HG03520 (cell line): ENCODE measurements around the gene CRYZ.
A peak's percentile ranks its signal among the peaks of the same experiment; 100 is the strongest.
"Not testable (repeated sequence)": the region's sequence is repeated elsewhere in the genome, so short reads cannot be mapped to it uniquely, and the experiment has no call there.

Experiments used
- ATAC-seq: cut with Tn5 transposase; IDR thresholded peaks from one replicate; pipeline ENCODE4 v1.9.1; 2021; ENCODE audit warnings: mild to moderate bottlenecking, moderate library complexity; ENCODE audit not compliant: unreplicated experiment

Gene CRYZ

GRCh38 chr1:74732960-74733603 is at the start of gene CRYZ, which contains the start of gene TYW3:
CRYZ (minus strand) TSS chr1:74733050; CDS start chr1:74724821, 8,229 bp downstream.
TYW3 (plus strand) TSS chr1:74733152; CDS start chr1:74733245, 93 bp downstream.
- ATAC-seq = peak; percentile 67

DNA sequence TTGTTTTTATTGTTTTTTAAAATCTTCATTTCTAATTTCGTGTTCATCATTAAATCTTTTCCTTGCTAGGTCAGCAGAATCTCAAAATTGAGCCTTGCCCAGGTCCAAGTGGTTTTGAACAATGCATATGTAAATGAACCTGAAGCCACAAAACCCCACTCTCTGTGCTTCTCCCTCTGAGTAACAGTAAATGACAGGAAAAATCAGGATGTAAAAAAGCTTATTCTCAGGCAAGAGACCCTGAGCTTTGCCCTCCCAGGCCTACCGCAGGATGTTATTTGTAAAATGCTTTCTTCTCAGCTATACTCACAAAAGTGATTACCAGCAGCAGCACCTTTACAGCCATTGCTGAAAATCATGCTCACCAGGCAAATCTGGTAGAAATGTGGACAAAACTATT is 47.7 kb upstream of the CRYZ start:
- no peak for ATAC-seq

DNA sequence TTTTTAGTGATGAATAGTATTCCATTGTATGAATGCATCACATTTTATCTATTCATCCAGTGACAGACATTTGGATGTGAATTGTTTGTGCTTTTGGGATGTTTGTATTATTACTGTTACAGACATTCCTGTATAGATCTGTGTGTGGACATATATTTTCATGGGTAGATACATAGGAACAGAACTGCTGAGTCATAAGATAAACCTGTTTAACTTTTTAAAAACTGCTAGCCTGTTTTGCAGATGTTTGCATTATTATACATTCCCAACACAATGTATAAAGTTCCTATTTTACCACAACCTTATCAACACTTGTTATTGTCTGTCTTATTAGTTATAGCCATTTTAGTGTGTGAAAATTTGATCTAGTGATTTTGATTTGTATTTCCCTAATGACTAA is 46.9 kb upstream of the CRYZ start:
- ATAC-seq = no peak

- no peak for ATAC-seq
These were observed 44.7 kb upstream of the CRYZ start for GRCh38 chr1:74777525-74777924.

DNA sequence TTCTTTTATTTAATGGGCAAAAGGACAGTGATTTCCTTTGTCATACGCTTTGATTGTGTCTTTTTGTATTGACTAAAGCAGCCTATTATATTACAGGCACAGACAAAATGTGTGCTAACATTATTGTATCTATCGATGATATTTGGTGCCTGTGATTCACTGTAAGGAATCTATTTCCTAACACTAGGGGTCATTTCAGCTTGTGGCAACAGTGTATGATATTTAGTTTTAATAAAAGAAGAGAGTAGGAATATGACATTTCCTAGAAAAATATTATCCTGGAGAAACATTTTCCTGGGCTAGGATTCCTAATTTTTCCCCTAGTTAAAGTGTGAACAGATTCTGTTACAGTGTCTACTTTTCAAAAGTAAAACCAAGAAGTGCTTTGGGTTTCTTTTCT is 42.9 kb upstream of the CRYZ start:
- ATAC-seq = no peak

GRCh38 chr1:74773582-74773981 is 40.7 kb upstream of the CRYZ start:
- ATAC-seq = no peak

- ATAC-seq = no peak
These were observed 40.1 kb upstream of the CRYZ start for GRCh38 chr1:74772945-74773344.

GRCh38 chr1:74771913-74772515 is 39.2 kb upstream of the CRYZ start:
- ATAC-seq = peak; percentile 59

DNA sequence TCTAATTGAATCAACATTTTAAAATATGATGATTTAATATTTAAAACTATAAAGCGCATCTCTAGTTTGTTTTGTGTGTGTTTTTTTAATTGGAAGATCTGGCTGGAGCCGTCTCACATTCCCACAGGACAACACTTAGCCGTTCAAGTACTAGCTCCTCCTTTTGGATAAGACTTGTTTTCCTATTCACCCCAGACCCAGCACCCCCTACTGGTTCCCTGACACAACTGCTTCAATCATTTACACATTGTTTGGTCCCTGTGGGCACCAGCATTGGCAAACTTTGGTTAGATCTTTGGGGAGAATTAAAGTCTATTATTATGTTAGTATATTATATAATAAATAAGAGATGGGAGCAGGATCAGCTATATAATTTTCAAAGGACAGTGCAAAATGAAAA is 34.6 kb upstream of the CRYZ start:
- ATAC-seq = no peak

GRCh38 chr1:74766579-74766978 is 33.7 kb upstream of the CRYZ start:
- no peak for ATAC-seq

GRCh38 chr1:74763807-74764206 is 31.0 kb upstream of the CRYZ start:
- no peak for ATAC-seq

DNA sequence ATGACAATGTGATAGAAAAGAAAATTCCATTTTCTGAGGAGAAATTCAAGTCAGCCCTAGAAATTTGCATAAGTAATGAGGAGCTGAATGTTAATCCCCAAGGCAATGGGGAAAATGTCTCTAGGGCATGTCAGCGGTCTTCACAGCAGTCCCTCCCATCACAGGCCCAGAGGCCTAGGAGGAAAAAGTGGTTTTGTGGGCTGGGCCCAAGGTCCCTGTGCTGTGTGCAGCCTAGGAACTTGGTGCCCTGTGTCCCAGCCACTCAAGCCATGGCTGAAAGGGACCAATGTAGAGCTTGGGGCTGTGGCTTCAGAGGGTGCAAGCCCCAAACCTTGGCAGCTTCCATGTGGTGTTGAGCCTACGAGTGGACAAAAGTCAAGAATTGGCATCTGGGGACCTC is 23.8 kb upstream of the CRYZ start:
- ATAC-seq = not testable (repeated sequence)

- ATAC-seq = no peak
These were observed 22.6 kb upstream of the CRYZ start for GRCh38 chr1:74755475-74755874.

GRCh38 chr1:74753104-74753503 is 20.3 kb upstream of the CRYZ start:
- ATAC-seq = no peak

- ATAC-seq = peak; percentile 79
These were observed 16.1 kb upstream of the CRYZ start for GRCh38 chr1:74748960-74749359.

- not testable (repeated sequence) for ATAC-seq
These were observed 12.4 kb upstream of the CRYZ start for GRCh38 chr1:74745247-74745646.

- not testable (repeated sequence) for ATAC-seq
These were observed 7.6 kb upstream of the CRYZ start for GRCh38 chr1:74740307-74740980.

DNA sequence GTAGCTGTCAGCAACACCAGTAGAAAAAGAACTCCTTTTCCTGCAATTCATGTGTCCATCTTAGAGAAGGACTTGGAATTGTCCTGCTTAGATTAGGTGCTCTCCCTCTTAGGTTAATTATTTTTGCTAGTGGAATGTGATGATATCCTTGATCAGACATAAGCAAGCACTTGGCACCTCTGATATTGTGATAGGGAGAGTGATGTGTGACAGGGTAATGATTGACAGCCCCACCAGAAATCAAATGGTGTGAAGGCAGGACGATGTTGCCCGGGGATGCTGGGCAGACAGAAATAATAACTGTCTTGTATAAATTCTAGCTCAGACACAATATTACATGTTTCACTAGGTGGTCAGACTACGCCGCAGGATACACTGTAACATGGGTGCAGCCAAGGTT is 4.5 kb upstream of the CRYZ start:
- no peak for ATAC-seq

DNA sequence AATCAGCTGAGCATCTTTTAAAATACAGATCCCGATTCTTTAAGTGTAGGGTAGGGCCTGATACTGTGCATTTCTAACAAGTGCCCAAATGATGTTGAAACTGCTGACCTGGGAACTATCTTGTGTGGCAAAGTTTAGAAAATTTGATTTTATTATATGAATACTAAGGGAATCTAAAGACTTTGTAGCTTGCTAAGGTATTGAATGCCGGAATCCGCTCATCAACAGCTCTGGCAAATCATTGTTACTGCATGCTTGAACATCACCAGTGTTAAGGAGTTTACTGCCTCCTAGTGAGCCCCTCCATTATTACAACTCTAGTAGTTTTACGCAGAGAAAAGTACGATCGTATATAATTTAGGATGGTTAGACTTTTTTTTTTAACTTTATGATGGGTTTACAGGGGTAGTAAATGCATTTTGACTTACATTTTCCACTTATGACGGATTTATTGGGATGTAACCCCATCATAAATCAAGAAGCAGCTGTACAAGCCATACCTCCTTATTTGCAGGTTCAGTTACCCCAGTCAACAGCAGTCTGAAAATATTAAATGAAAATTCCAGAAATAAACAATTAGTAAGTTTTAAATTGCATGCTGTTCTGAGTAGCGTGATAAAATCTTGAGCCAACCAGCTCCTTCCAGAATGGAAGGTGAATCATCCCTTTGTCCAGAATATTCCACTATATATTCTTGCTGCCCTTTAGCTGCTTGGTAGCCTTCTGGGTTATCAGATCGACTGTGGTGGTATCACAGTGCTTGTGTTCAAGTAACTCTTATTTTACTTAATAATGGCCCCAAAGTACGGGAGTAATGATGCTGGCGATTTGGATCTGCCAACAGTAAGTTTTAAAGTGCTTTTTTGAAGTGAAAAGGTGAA is 994 bp upstream of the CRYZ start:
- peak; percentile 57 for ATAC-seq

- peak; percentile 10 for ATAC-seq
These were observed 541 bp downstream of the CRYZ start for GRCh38 chr1:74732071-74732946.
